Epidermal melanocyte (primary cell): Measurements from ENCODE around the gene ABL2.
A peak's percentile ranks its signal among the peaks of the same experiment; 100 is the strongest.
"Not testable (repeated sequence)": the region's sequence is repeated elsewhere in the genome, so short reads cannot be mapped to it uniquely, and the experiment has no call there.

Experiments used
- DNase-seq: peaks from one replicate; pipeline ENCODE4 v3.0.0; 2011; ENCODE audit warnings: low spot score; ENCODE audit not compliant: insufficient read length

ABL2 gene

DNA sequence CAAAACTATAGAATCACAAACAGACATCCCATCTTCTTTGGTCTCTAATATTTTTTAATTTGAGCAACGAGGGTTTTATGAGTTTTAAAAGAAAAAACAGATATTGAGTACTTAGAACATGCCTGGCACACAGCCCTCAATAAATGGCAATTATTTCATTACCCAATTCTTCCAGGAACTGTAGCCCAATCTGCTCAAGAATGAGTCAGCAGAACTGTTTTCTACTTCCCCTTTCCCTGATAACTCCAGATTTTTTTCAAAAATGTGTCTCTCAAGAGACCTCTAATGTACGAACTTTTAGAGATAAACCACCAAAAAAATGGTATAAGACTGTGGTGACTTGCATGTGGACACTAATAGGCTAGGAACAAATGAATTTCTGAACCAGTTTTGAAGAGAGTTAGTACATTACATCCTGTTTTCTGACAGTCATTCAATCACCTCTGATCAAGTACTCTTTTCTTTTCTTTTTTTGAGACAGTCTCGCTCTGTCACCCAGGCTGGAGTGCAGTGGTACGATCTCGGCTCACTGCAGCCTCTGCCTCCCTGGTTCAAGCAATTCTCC, 11.5 kb downstream of the ABL2 start:
- no peak for DNase-seq

- DNase-seq = not testable (repeated sequence)
These were observed 16.2 kb downstream of the ABL2 start for GRCh38 chr1:179213317-179213716.

DNA sequence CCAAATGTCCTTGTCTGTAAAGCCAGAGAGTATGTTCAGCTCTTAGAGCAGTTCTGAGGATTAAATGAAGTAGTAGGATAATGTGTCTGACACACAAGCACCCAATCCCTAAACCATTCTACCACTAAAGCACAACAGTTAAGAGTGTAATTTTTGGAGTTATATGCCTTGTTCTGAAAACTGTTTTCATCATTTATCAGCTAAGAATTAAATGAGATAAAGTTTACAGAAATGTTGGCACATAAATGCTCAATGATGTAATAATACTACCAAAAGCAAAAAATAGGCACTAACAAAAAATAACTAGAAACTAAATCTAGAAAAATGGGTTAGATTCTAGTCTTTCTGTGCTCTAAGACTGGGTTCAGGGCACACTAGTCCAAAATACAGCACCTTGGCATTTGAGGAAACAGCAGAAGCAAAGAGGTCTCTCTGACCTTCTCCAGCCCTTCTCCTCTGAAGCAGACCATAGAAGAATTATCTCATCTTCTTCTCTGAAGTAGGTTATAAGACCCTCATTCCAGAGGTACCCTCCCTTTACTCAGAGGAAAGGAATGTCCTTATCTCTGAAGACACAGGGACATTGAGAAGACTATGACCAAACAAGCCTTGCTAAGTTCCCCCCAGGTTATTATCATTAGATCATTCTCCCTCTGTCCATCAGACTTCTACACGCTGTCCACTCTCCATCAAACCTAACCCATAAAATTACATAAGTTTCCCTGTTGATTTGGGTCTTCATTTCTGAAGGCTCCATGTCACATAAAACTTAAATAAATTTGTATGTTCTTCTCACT, 20.6 kb downstream of the ABL2 start:
- no peak for DNase-seq

- no peak for DNase-seq
These were observed 22.7 kb downstream of the ABL2 start for GRCh38 chr1:179206812-179207211.

GRCh38 chr1:179205284-179205683, 24.2 kb downstream of the ABL2 start:
- DNase-seq = no peak

DNA sequence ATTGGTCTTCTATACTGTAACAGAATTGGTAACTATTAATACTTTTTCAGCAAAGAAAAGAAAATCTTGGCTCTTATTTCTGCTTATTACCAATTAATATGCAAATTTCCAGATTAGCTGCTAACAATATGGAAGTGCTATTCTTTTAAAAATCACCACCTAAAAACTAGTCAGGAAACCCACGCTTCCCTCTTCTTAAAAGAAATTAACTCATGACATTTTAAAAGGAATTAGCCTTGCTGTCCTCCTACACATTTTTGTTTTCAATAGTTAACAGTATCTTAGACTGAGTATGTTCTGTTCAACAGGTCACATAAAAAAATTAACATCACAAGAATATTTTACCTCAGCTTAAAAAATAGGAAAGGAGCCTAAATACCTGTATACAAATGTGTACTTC, 27.3 kb downstream of the ABL2 start:
- no peak for DNase-seq

DNA sequence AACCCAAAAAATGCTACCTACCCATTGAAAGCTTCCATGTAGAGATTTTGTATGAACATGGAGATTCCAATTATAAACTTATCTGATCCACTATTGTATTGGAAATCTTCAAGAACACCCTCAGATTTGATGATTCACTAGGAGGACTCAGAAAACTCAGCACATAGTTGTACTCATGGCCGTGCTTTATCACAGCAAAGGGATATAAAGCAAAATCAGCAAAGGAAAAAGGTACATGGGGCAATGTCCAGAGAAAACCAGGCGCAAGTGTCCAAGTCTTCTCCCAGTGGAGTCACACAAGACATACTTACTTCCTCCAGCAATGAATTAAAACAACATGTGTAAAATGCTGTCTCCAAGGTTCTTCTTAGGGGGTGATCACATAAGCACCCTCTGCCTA, 28.9 kb downstream of the ABL2 start:
- DNase-seq = no peak

DNA sequence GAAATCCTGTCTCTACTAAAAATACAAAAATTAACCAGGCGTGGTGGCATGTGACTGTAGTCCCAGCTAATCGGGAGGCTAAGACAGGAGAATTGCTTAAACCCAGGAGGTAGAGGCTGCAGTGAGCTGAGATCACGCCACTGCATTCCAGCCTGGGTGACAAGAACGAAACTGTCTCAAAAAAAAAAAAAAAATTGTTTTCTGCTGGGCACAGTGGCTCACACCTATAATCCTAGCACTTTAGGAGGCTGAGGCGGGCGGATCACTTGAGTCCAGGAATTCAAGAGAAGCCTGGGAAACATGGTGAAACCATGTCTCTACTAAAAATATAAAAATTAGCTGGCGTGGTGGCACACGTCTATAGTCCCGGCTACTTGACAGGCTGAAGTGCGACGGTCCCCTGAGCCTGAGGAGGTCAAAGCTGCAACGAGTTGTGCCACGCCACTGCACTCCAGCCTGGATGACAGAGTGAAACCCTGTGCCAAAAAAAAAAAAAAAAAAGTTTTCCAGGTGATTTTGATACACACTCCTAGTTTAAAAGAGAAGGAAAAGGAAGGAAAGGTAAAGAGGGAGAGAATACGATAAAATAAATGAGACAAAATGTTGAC, 31.7 kb downstream of the ABL2 start:
- no peak for DNase-seq

GRCh38 chr1:179195857-179196256, 33.6 kb downstream of the ABL2 start:
- DNase-seq = not testable (repeated sequence)

DNA sequence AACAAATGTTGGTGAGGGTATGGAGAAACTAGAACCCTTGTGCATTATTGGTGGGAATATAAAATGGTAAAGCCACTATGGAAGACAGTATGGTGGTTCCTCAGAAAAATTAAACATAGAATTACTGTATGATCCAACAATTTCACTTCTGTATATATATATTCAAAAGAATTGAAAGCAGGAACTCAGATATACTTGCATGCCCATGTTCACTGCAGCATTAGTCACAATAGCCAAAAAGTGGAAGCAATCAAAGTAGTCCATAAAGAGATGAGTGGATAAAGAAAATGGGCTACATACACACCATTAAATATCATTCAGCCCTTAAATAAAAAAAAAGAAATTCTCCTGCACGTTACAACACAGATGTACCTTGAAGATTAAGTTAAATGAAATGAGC, 34.1 kb downstream of the ABL2 start:
- no peak for DNase-seq

GRCh38 chr1:179194068-179194537, 35.4 kb downstream of the ABL2 start:
- DNase-seq = no peak

GRCh38 chr1:179190861-179191260, 38.6 kb downstream of the ABL2 start:
- no peak for DNase-seq

- DNase-seq = no peak
These were observed 41.6 kb downstream of the ABL2 start for GRCh38 chr1:179187735-179188471.

DNA sequence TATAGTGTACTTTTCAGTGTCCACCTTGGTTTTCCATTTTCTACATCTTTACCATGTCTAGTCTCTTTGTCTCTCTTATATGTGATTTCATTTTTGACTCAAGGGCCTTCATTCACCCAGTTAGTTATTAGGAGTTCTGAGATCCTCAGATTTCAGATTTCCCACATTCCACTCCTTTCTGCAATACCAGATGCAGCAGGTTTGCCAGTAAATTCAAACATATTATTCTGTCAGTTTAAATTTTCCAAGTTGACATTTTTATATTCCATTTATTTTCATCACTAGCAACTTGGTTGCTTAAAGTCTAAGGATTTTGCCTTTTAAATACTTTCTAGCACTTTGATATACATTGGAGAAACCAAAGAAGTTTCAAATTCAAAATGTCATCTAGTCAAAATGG, 42.4 kb downstream of the ABL2 start:
- peak; percentile 20 for DNase-seq

DNA sequence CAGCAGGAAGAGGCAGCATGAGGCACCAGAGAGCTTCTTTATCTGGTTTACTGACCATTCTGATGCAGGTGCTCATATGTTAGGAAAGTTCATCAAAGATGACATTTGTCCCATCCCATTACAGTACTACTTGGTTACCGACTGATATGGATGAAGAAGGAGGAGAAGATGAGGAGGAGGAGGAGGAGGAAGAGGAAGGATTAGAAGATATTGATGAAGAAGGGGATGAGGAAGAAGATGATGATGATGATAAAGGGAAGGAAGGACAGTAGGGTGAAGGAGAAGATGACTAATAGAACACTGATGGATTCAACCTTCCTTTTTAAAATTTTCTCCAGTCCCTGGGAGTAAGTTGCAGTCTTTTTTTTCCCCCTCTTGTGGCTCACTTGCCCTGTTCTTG, 45.1 kb downstream of the ABL2 start:
- no peak for DNase-seq

DNA sequence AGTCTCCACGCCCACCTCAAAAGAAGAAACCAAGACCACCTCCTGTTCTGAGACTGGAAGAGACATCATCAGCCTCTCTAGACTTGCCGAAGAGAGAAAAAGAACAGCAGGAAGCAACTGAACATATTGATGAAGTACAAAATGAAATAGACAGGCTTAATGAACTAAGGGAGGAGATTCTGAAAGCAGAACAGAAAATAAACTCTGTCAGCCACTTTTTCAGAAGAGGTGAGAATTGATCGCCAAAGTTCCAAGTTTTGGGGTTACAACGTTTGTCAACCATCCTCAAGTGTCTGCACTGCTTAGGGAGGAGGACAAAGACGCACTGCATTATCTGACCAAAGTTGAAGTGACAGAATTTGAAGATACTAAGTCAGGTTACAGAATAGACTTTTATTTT, 45.6 kb downstream of the ABL2 start:
- no peak for DNase-seq

DNA sequence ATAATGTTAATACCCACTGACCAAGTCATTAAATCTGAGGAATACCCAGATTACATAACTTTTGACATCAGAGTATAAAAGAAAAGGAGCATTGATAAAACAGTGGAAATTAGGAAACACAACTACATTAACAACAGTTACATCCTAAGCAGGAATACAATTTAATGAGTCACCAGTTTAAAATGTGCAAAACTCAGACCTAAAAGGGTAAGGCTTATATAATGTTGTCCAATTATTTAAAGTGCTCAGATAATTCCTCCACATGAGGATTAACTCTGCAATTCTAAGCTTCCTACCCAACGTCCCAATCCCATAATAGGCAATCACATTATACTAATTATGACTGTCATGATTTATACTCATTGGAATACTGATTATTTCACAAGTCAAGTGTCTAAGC, 50.5 kb downstream of the ABL2 start:
- no peak for DNase-seq

- no peak for DNase-seq
These were observed 51.3 kb downstream of the ABL2 start for GRCh38 chr1:179178183-179178582.

DNA sequence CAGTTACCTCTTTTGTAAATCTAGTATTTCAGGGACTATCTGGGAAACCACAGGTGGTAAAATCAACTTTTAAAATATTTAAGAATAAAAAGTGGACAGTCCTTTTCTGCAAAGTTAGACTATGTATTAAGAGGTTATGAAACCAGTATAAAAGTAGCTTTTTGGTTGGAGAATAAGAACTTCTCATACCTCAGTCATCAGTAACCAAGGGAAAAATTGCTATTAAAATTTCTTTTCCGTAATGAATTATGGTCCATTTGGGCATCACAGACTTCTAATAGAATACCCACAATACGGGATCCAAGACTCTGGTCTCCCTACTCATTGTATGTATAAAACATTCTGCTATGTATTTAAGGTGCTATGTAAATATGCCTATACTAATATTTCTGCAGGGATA, 51.9 kb downstream of the ABL2 start:
- no peak for DNase-seq

GRCh38 chr1:179177182-179177581, 52.3 kb downstream of the ABL2 start:
- no peak for DNase-seq

DNA sequence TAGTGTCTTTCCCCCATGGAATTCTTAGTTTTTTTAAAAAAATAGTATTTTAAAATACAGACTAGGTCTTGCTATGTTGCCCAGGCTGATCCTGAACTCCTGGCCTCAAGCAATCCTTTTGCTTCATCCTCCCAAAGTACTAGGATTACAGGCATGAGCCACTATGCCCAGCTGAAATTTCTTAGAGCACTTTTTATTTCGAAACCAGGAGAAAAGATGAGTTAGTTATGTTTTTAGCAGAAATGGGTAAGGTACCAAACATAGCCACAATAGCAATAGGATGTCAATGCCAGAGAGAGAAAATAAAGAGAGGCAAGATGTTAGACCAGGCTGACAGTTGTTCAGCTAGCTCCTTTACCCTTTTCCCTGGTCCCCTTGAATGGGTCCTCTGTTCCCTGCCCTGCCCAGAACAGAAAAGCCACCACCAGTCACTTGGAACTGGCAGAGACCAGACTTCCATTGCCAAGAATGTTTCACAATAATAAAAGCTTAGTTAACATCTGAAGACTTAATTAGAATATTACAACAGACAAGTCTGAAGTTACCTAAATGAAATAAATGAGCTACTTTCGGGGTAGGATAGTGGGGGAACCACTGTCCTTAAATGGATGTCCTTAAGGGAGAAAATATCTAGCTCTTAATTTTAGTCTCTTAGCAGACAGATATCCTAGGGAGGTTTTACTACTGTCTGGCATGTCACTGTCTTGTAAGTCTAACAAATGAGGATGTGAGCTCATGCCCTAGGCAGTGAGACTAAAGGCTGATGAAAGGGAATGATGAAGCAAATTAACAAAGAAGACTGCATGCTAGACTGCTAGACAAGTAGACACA, 54.3 kb downstream of the ABL2 start:
- peak; percentile 39 for DNase-seq
